A204.1 (cell line): ENCODE data around the gene PPARG.
"Not testable (repeated sequence)": the region's sequence is repeated elsewhere in the genome, so short reads cannot be mapped to it uniquely, and the experiment has no call there.

Experiments used
- FAIRE-seq: peaks from 2 replicates; lab custom pipeline; 2012; peaks lifted over from hg19 to GRCh38; lab: Jason Lieb, UNC

PPARG gene

DNA sequence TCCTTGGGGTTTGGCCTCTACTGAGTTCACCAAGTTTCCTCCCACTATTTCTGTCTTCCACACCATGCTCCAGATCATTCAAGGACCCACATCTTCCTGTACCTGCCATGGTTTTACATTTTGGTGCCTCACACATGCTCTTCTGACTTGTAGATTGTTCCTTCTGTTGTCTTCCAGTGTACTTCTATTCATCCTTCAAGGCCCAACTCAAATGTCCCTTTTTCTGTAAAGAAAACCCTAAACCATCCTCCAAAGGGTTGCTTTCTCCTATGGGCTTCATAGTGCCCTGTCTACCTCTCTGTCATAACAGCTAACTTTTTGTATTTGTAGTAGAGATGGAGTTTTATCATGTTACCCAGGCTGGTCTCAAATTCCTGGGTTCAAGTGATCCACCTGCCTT, 175.3 kb downstream of the PPARG start:
- FAIRE-seq: no peak

DNA sequence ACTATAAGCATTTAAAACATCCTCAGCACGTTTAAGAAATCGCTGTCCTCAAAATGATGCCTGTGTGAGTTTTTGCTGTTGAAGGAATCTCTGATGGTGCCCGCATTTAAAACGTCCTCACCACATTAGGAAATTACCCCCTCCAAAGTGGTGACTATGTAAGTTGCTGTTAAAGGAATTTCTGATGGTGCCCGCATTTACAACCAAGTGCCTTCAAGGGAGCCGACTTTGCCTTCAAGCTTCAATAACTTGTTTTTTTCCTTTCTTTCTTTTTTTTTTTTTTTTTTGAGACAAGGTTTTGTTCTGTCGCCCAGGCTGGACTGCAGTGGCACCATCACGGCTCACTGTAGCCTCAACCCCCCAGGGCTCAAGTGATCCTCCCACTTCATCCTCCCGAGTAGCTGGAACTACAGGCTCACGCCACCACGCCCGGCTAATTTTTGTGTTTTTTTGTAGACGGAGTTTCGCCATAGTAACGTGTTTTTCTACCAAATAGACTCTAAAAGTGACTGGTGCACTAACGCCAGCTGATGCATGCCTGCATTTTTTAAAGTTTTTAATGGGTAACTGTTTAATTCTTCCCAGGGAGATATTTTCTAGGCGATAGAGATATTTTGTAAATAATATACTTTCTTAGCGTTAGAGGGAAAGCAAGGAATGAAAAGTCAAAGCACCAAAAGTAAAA, 176.4 kb downstream of the PPARG start:
- FAIRE-seq: no peak

DNA sequence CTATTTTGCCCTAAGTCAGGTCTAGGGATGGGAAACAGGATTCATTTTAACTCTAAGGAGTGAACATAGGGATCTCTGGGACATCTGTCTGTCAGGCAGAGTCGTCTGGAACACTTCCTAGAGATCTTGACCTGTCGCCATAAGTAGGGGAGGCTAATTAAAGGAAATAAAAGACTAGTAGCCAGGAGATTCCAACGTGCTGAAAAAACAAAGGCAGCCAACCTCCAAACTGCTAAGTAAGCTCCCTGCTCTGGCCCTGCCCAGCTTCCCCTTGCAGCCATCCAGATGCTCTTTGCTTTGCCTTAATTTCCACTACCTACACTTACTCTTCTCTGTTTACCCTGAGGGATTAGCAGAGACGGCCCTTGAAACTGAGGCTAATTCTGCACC, 177.0 kb downstream of the PPARG start:
- no peak for FAIRE-seq

DNA sequence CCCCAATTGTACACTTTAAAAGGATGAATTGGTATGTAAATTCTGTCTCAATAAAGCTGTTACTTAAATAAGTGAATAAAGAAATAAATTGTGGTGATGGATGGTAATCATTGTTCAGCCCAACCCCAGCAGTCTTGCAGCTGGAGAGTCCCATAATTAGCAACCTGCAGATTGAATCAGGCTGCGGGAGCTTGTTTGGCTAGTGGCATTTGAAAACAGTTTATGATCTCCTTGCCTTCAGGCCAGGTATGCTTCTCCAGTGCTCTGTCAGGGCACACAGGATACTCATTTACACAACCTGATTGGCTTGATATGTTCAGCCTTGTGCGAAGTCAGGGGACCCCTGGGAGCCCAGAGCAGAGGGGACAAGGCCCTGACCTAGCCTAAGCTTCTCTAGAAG, 178.9 kb downstream of the PPARG start:
- no peak for FAIRE-seq

DNA sequence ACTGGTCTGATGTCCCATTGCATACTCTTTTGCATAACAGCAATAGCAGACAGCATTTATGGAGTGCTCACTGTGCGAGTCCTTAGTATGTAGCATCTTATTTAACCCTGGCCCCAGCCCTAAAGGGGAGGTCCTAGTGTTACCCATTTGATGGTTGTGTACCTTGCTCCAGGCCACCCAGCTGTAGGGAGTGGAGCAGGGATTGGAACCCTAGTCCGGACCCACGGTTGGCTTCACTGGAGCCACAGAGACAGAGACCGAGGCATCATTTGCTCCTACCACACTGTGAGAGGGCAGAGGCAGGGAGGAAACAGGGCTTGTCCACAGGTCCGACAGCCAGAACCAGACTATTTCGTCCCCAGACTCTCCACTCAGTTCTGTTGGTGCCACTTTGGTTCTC, 179.4 kb downstream of the PPARG start:
- FAIRE-seq: no peak

DNA sequence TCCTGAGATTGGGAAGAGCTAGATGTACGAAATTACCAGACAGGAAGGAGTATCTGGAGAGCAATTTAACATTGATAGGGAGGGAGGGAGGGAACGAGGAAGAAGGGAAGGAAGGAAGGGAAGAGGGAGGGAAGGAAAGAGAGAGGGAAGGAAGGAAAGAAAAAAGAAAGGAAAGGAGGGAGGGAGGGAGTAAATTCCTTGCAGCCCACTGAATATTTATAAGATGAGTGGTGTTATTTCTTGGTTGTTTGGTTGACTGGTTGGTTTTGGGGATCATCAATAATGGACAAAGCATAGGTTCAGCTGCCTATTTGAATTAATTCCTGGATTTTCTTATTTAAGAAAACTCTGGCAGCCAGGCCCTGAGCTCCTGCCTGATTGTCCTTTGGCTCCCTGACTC, 179.9 kb downstream of the PPARG start:
- no peak for FAIRE-seq

DNA sequence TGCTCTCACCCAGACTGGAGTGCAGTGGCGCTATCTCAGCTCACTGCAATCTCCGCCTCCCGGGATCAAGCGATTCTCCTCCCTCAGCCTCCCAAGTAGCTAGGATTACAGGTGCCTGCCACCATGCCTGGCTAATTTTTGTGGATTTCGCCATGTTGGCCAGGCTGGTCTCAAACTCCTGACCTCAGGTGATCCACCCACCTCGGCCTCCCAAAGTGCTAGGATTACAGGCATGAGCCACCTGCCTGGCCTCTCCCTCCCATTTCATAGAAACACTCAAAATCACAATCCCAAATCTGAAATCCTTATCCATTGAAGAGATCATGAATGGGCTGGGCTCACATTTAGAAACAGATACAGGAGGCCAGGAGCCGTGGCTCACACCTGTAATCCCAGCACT, 180.4 kb downstream of the PPARG start:
- FAIRE-seq: not testable (repeated sequence)

DNA sequence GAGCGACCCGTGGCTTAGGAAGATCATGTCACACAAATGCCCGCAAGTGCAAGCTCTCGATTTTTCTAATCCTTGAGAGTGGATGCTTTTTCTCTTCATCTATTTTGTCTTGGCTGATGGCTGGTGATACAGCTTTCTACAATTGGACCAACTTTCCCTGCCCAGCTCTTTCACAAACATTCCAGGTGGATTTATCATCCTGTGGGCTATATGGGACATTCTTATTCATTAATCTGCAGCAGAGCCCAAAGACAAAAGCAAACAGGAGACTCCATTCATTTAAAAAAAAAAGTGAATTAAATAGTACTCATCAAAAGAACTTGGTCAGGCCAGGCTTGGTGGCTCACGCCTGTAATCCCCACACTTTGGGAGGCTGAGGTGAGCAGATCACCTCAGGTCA, 181.2 kb downstream of the PPARG start:
- FAIRE-seq: no peak

DNA sequence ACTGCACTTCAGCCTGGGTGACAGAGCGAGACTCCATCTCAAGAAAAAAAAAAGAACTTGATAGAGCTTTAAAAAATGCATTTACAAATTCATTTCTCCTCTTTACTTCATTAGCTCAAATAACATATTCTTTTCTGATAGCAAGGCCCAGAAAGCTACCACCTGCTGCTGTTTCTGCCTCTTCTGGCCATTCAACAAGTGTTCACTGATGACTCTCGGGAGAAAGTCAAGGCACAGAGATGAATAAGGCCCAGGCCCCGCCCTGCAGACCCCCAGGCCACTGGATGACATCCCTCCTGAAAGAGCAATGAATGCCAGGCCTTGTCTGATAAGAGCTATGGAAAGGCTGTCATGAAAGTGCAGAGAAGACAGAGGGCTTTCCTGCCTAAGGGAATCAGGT, 181.8 kb downstream of the PPARG start:
- no peak for FAIRE-seq

DNA sequence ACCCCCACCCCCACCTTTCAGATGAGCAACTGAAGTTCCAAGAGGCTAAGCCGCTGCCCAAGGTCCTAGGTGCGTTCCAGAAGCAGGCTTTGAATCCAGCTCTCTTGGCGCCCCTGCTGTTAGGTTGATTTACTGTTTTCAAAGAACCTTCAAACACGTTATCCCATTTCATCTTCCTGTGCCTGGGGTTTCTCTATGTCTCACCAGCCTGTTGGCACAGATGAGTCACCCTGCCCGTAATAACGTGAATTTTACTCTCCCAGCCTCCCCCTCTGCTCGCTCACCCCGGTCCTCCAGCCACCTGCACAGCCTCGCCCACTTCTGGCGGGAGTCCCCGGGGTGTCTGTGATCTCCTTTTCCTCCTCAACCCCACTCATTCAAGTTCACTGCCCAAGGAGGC, 182.4 kb downstream of the PPARG start:
- FAIRE-seq: no peak

DNA sequence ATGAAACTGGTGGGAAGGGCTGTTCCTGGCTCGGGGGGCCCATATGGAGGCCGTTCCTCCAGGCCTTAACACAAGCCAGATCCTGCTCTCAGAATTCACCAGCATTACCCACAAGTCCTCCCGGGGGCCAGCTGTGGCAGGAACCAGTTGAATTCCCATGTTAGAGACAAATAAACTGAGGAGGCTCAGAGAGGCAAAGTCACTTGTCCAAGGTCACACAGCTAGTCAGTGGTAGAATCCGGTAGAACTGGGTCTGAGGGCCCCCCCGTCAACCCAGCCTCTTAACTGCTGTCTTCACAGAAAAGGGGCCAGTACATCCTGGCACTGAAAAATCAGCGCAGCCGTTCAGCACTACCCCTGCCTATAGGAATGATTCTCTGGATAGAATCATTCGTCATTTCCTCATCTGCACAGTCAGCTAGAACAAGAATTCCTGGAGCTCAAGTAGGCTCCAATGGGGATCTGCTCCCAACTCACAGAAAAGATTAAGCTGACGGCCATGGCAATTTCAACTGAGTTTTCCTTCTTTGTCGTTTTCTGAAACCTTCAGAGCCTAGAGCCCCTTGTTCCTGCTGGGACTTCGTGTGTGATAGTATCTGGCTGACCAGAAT, 183.2 kb downstream of the PPARG start:
- FAIRE-seq: no peak

DNA sequence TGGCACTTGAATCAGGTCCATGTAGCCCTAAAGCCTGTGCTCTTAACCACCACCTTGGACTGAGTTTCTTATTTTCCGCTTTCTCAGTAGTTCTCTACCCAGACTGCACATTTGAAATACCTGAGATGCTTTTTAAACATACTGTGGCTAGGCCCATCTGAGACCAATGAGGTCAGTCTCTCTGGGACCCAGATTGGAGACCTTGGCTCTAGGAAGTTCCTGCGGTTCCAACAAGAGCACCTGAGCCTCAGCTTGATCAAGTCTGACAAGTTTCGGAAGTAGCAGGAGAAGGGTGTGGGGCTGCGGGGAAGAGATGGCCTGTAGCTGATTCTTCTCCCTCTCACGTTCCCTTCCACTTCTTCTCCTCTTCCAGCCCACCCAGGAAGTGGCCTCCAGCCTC, 183.9 kb downstream of the PPARG start:
- FAIRE-seq: no peak

DNA sequence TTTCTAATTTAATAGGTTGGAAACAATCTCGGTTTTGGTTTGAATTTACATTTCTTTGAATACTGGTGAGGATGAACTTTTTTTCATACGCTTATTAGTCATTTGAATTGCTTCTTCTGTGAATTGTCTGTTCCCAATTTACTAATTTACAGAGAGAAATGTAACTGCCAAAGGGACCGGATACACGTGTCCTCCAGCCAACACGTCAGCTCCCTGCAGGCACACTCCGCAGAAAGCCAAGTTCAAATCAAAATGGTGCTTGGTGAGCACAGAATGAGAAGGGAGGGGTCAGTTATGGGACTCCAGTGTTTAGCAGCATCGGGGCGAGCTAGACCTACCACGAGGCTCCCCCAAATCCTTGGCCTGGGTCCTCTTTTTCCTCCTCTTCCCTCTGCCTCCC, 184.6 kb downstream of the PPARG start:
- FAIRE-seq: no peak

DNA sequence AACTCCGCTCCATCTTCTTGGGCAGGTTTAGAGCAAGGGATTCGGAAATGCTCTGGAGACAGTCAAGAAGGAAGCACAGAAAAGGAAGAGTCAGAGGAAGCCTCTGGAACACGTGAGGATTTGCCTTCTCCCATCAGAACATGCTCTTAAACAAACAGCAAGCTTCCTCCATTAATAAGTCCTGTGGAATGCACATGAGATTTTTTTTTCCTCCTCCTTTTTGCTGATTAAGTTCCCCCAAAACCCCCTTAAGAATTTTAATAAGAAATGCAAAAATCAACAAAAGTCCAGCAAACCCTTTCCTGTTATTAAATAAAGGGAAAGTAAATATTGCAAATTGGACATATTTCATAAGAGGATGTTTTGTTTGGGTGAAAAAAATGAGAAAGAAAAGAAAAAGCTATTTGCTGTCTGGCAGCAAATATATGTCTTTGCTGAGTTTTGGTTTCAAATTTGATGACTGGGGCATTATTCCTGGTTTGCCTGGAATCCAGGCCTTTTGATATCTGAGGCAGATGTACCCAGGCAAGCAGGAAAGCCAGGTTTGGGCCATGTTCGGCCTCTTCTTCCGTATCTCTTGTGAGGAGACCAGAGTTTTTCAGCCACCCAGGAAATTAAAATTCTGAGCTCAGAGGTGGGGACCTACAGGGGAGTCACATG, 187.5 kb downstream of the PPARG start:
- no peak for FAIRE-seq

DNA sequence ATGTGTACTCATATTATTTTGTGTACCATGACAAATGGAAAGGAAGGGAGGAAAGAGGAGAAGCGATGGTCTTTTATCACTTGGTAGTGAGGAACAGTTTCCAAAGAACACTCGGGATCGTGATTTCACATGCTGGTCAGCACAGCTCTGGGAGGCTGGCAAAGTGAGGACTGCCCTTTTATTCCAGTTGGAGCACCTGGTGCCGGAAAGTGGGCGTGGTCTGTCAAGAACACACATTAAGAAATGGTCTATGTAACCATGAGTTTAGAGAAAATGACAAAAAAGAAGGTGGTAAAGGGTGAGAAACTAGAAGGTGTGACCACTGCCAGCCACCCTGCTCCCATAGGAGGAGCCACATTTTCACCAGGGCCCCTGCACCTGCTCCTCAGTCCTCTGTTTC, 188.4 kb downstream of the PPARG start:
- FAIRE-seq: no peak

DNA sequence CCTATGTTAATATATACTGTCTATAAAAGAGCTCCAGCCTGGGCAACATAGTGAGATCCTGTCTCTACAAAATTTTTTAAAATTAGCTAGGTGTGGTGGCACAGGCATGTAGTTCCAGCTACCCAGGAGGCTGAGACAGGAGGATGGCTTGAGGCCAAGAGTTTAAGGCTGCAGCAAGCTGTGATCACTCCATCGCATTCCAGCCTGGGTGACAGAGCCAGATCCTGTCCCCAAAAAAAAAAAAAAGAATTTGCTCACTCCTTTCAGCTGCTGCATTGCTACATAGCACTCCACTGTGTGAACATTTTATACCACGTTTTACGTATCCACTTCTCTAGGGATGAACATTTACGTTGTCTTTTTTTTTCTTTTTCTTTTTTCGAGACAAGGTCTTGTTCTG, 189.5 kb downstream of the PPARG start:
- FAIRE-seq: no peak

DNA sequence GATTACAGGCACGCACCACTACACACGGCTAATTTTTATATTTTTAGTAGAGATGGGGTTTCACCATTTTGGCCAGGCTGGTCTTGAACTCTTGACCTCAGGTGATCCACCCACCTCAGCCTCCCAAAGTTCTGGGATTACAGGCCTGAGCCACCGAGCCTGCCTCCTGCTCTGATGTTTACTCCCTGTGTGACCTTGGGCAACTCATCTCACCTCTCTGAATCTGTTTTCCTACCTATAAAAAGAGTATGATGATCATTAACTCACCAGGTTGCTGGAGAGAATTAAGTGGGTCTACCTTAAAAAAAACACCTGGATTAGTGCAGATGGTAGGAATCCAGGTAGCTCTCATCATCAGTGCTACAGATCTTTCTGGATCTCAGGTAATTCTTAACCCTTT, 190.3 kb downstream of the PPARG start:
- FAIRE-seq: not testable (repeated sequence)

DNA sequence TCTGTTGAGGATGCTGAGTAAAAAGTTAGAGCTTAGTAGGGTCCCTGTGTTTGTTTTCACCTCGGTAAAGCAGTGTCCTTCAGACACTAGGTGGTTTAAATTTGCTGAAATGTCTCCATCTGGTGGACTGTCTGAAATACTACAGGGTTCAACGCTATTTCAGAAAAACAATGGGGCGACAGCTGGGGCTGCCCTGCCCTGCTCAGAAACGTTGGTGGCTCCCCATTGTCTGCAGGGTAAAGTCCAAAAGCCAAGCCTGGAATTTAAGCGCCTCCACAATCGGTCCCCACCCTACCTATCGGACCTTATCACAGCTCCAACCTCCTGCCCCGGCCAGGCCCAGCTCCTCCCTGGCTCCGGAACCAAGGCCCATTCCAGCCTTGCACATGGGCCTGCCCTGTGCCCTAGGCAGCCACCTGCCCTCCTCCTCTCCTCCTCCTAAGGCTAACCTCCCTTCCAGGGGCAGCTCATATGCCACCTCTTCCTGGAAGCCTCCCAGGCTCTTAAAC, 191.1 kb downstream of the PPARG start:
- no peak for FAIRE-seq

DNA sequence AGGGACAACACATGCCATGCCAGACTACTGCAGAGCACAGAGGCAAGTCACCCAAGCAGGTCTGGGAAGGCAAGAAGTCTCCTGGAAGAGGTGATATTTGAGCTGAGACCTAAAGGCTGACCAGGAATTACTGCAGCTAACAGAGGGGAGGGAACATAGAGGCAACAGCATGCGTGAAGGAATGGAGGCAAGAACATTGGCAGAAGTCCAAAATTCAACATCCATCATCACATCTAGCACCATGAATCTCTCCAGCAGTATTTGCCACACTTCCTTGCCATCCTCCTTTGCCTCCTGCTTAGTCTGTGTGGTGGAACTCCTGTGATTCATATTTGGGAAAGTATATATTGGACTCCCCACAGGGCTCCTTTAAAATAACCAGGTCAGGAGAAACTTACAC, 194.5 kb downstream of the PPARG start:
- FAIRE-seq: no peak

DNA sequence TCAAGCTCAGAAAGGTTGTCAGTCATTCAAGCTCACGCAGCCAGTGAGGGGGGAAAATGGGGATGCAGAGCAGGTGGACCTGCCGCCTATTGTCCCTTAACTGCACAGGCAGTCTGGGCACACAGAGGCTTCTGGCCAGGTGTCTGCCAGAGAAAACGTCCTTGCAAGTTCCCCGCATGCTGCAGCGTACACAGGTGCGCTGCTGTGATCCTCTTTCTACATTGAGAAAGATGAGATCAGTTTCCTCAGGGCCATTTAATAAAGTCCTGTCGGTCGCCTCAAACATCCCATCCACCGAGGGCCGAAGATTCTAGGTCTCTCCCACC, 195.0 kb downstream of the PPARG start:
- no peak for FAIRE-seq
